ACC112 (cell line): Measurements from ENCODE around the gene NECTIN1.
A peak's percentile ranks its signal among the peaks of the same experiment; 100 is the strongest.

Experiments
- H2AFZ ChIP-seq: fragments of 200-600 bp; sonication (generic); one replicate; pipeline ENCODE4 v1.6.0; 2017; ENCODE audit warnings: antibody characterized with exemption, low read length; ENCODE audit not compliant: unreplicated experiment
- H3K27ac ChIP-seq: fragments of 200-600 bp; sonication (generic); 2 replicates; pipeline ENCODE4 v1.5.1; 2014; ENCODE audit warnings: low read depth, mild to moderate bottlenecking, antibody characterized with exemption, low read length, moderate library complexity
- H3K27me3 ChIP-seq: fragments of 200-600 bp; sonication (generic); 2 replicates; pipeline ENCODE4 v1.6.1; 2014; ENCODE audit warnings: mild to moderate bottlenecking, antibody characterized with exemption, low read length, moderate library complexity, mixed read lengths; ENCODE audit not compliant: insufficient read depth
- H3K36me3 ChIP-seq: fragments of 200-600 bp; sonication (generic); 2 replicates; pipeline ENCODE4 v1.6.1; 2016; ENCODE audit warnings: mild to moderate bottlenecking, antibody characterized with exemption, low read length, moderate library complexity, mixed read lengths; ENCODE audit not compliant: insufficient read depth
- H3K4me1 ChIP-seq: fragments of 200-600 bp; sonication (generic); one replicate; pipeline ENCODE4 v1.6.1; 2016; ENCODE audit warnings: low read length, mixed read lengths; ENCODE audit not compliant: insufficient read depth, unreplicated experiment, control insufficient read depth
- H3K4me3 ChIP-seq: fragments of 200-600 bp; sonication (generic); 2 replicates; pipeline ENCODE4 v1.5.1; 2014; ENCODE audit warnings: mild to moderate bottlenecking, low read depth, low read length
- H3K79me2 ChIP-seq: fragments of 200-600 bp; sonication (generic); one replicate; pipeline ENCODE4 v1.6.0; 2016; ENCODE audit warnings: low read length; ENCODE audit not compliant: control insufficient read depth, unreplicated experiment, insufficient read depth

NECTIN1 gene

DNA sequence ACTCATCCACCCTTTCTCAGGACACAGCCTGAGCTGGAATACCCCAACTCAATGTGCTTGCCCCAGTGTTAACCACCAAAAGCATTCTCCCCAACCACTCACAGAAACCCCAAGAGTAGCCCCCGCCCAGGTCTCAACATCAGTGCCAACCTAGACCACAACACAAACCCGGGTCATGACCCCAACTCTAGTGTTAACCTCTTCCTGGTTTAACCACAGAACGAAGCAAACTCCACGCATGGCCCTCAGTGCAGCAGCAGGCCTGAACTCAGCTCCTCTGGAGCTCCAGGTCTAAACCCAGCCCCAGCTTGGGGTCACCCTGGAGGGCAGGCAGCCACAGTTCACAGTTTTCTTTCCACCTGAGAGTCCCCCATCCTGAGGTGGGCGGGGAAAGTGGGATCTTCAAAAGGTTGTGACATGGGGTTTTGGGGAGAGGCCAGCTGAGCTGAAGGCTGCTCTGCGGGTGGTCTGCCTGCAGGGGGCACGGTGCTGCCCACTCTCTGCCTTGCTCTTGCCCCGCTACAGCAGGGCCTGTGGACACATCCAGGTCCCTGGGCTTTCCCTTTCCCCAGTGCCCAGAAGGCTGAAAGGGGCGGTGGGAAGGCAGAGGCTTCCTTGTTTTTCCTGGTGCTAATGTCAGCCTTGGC is 37.9 kb downstream of the NECTIN1 start:
- Histone ChIP-seq H2AFZ (no peak overlapping the region), H3K4me1 (peaks cover 3% of the 10 kb centered on the region), H3K36me3 (no peaks in the 10 kb centered on the region), H3K79me2 (no peaks in the 10 kb centered on the region), H3K4me3 (no peak overlapping the region), H3K27ac (no peak overlapping the region), H3K27me3 (no peaks in the 10 kb centered on the region)

DNA sequence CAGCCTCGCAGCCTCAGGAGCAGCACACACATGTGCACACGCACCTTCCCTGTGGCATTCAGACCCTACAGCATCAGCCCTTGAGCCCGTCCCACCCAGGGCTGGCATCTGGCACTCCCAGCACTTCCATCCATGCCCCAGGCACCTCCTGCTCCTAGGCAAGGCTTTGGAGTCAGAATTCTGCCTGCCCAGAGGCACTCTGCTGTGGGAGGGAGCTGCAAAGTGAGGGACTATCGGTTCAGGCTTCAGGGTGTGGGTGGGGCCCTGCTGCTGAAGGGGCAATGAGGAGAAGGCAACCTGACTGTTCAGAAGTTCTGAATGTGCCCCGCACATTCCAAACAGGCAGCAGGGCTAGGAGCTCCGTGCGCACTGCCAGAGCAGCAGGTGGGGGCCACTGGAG is 39.7 kb downstream of the NECTIN1 start:
- H3K4me3 ChIP-seq = no peak overlapping the region
- H3K36me3 ChIP-seq = no peaks in the 10 kb centered on the region
- peaks cover 7% of the 10 kb centered on the region for H3K4me1 ChIP-seq
- H3K27ac ChIP-seq = no peak overlapping the region
- H3K79me2 ChIP-seq = no peaks in the 10 kb centered on the region
- H3K27me3 ChIP-seq = no peaks in the 10 kb centered on the region
- no peak overlapping the region for H2AFZ ChIP-seq

DNA sequence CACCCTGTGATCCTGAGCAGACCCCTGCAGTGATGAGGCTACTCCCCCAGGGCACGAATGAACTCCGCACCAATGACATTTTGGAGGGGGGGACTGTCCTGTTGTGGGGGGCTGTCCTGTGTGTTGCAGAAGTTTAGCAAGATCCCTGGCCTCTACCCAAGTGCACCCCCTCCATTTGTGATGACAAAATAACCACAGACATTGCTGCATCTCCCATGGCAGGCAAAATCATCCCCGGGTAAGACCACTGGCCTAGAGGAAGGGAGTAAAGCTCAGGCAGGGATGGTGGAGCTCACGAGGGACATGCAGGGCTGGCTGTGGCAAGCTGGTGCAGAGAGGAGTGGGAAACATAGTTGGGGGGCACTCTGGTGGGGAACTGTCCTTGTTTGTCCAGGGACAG is 40.6 kb downstream of the NECTIN1 start:
- Histone ChIP-seq H3K36me3 (no peaks in the 10 kb centered on the region), H3K79me2 (no peaks in the 10 kb centered on the region), H3K27me3 (no peaks in the 10 kb centered on the region), H3K27ac (no peak overlapping the region), H3K4me1 (peaks cover 13% of the 10 kb centered on the region), H3K4me3 (no peak overlapping the region), H2AFZ (no peak overlapping the region)

DNA sequence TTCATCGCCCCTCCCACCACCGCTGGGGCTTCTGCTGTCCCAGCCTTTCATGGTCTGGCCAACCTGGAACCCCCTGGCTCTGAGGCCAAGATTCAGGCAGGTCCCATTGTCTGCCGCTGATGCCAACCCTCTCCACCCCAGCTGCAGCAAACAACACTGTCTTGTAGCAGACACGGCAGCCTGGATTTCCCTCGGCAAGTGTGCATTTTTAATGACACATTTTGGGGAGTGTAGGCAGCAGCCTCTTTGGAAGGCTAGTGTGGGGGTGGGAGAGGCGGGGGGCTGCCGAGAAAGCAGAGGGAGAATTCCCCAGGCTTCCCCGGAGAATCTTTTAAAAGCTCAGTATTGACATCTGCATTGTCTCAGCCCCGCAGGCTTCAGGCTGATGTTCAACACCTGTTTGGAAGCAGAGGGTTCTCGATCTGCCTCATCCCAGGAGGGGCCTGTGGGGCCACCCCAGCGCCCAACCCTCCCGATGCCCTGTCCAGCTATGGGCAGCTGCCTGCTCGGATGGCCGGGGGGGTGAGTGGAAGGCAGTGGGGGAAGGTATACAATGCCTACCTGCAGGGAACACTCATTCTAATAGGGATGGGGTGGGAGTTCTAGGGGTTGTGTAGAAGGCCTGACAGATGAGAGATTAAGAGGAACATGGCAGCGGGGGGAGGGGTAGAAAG is 41.5 kb downstream of the NECTIN1 start:
- H3K36me3 ChIP-seq = no peaks in the 10 kb centered on the region
- no peak overlapping the region for H2AFZ ChIP-seq
- no peak overlapping the region for H3K4me3 ChIP-seq
- no peak overlapping the region for H3K27ac ChIP-seq
- peaks cover 13% of the 10 kb centered on the region for H3K4me1 ChIP-seq
- H3K27me3 ChIP-seq = no peaks in the 10 kb centered on the region
- no peaks in the 10 kb centered on the region for H3K79me2 ChIP-seq

DNA sequence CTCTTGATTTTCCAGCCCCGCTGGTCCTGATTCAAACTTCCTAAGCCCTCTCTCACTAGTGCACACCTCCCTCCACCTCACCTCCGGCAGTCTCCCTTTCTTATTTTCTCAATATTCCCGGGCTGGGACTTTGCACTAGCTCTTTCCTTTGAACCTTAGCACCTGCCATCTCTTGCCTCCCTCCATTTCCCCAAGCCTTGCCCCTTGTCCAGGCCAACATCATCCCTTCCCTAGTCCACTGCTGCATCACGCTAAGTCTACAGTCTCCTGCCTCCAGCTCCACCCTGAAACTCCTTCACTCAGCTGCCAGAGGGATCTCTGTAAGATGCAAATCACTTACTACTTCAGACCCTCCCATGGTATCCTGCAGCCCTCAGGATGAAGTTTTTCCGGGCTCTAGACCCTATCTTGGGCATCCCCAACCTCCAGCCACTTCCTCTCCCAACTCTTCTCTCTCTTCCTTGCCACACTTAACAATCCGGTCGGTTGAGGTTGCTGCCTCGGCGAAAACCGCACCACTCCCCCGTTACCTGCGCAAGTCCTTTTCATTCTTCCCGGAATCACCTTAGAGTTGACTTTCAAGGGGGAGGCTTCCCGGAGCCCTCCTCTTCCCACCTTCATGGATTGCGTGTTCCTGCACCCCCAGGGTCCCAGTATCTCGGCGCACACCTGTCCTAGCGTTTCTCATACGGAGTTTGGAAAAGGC is 42.7 kb downstream of the NECTIN1 start:
- Histone ChIP-seq H3K4me1 (peaks cover 13% of the 10 kb centered on the region), H3K27ac (no peak overlapping the region), H3K27me3 (no peaks in the 10 kb centered on the region), H3K4me3 (no peak overlapping the region), H3K79me2 (no peaks in the 10 kb centered on the region), H2AFZ (no peak overlapping the region), H3K36me3 (no peaks in the 10 kb centered on the region)

DNA sequence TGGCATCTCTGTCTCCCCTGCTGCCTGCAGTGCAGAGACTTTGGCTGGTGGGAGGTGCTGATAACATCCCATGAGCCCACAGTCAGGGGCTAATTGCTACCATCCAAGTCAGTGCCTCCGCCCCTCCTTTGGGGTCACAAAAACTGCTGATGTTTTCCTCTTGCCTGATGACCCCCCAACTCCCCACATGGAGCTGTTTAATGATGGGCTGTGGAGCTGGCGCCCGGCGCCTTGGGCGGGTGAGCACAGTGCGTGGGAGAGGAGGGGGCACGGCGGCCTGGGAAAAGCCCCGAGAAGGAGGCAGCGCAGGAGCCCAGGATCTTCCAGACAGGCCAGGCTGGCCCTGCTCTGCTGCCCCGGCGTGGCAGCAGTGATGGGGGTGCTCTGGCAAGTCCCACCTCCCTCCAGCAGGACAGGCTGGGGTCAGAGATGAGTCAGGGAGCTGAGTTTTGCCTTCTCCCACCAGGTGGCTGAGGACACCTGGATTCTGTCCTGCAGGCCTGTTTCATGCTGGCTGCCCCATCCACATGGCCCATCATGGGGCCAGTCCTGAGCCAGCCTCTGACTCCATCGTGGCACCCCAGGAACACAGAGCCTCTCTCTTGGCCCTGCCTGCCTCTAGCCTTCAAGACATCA is 43.8 kb downstream of the NECTIN1 start:
- no peak overlapping the region for H2AFZ ChIP-seq
- H3K27ac ChIP-seq = no peak overlapping the region
- no peak overlapping the region for H3K4me3 ChIP-seq
- no peaks in the 10 kb centered on the region for H3K79me2 ChIP-seq
- H3K27me3 ChIP-seq = no peaks in the 10 kb centered on the region
- H3K4me1 ChIP-seq = peaks cover 13% of the 10 kb centered on the region
- H3K36me3 ChIP-seq = no peaks in the 10 kb centered on the region

DNA sequence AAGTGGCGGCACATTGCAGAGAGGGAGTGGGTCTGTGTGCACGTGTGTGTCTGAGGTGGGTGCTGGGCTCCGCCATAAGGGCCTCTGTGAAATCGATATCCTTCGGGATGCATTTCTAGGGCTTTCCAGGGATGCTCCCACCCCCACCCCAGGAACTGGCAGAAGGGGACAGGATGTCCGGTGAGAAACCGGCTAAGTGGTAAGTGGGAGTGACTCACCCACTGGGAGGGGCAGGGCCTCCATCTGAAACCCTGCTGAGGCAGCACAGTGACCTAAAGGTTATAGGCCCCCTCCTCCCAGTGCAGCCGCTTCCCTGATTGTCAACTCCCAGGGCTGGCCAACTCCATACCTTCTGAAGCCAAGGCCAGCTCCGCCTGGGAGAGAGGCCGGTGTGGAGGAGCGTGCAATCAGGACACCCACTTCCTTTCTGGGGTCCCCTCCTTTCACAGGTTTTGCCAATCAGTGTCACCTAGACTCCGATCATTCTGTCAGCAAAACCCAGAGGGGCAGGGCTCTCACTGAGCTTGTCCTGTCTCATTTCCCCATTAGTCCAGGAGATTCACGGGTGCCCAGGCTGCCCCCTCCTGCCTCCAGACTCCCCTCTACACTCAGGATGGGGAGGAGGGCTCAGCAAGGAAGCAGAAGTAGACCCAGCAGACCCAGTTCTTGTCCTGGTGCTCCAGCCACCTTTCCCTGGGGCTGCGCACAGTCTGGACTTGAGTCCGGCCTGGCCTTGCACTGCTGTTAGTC is 44.5 kb downstream of the NECTIN1 start:
- H2AFZ ChIP-seq = peak overlapping the region; percentile 96
- no peaks in the 10 kb centered on the region for H3K36me3 ChIP-seq
- H3K79me2 ChIP-seq = no peaks in the 10 kb centered on the region
- no peak overlapping the region for H3K4me3 ChIP-seq
- H3K27me3 ChIP-seq = no peaks in the 10 kb centered on the region
- peaks cover 13% of the 10 kb centered on the region for H3K4me1 ChIP-seq
- H3K27ac ChIP-seq = no peak overlapping the region

DNA sequence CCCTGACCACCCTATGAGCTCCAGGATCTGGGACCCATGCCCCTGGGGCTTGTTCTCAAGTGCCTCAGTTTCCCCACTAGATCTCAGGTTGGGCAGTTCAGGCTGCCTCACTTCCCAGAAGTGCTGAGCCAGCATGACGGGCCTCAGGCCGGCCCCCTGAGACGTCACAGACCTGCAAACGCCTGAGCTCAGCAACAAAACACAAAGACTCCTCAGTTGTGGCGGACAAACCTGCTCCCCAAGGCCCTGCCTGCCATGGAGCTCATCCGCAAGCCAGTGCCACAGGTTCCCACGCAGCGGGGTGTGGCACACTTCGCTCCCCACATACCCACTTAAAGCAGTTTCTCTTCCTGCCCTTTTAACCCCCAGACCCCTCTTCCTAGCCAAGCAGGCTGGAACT is 45.2 kb downstream of the NECTIN1 start:
- Histone ChIP-seq H3K4me1 (peaks cover 13% of the 10 kb centered on the region), H2AFZ (peak overlapping the region; percentile 96), H3K27ac (no peak overlapping the region), H3K4me3 (no peak overlapping the region), H3K27me3 (no peaks in the 10 kb centered on the region), H3K36me3 (no peaks in the 10 kb centered on the region), H3K79me2 (no peaks in the 10 kb centered on the region)

DNA sequence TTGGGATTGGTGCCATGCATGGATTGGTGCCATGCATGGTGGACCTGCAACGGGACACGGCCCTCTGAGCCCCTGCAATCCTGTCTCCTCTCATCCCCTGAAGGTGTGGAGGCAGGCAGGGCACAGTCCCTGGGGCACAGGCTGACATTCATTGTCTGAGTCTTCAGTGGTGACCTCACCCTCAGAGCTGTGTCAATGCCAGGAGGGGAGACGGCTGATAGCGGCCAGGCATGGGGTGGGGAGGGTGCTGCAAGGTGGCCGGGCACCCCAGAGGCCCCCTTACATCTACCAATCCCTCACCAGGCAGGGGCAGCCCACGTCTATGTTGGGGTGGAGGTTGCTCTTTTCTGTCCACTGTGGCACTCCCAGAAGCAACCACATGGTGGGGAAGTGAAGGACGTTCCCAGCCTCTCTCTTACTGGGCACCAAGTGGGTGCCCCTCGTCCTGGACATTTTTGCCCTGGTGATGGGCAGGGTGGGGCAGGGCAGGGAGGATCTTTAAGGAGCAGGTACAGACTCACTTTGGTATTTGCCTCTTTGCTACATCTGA is 47.6 kb downstream of the NECTIN1 start:
- peaks cover 23% of the 10 kb centered on the region for H3K4me1 ChIP-seq
- H3K27me3 ChIP-seq = no peaks in the 10 kb centered on the region
- no peak overlapping the region for H3K4me3 ChIP-seq
- no peak overlapping the region for H3K27ac ChIP-seq
- H3K36me3 ChIP-seq = peaks cover 4% of the 10 kb centered on the region; the same call in 1 of the 2 replicates
- no peak overlapping the region for H2AFZ ChIP-seq
- no peaks in the 10 kb centered on the region for H3K79me2 ChIP-seq
